DMS114 treated with DMSO at 0.1 percent for 48 hours (cell line): ENCODE results near the gene DICER1.
"Not testable (repeated sequence)": the region's sequence is repeated elsewhere in the genome, so short reads cannot be mapped to it uniquely, and the experiment has no call there.

Source experiments
- DNase-seq: peaks from one replicate; lab custom pipeline; 2025; ENCODE audit not compliant: unreplicated experiment; lab: John Stamatoyannopoulos, UW

Gene DICER1

DNA sequence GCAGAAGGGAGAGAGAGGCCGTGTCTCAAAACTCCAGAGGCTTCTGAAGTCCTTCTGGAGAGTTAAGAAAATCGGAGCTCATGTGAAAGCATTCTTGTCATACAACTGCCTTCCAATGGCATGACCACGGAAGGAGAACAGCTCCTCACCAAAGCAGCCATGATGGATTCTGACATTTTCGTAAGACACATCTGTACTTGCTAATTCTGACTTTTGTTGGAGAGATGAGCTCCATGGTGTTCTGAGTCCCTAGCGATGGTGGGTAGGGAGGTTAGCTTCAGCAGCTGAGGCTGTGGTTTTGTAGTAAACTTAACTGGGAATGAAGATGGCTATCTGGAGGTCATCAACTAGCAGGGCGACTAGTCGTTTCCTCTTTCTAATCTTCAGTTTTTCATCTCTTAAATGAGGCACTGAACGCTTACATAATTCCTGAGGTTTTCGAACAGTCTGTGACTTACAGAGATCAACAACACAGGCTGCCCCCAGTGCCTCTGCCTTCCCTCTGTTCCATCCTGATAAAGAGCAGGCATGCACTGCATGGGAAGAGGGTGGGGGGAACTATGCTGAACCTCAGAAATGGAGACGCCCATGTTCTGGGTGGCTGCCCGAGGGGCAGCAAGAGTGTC, 28.6 kb upstream of the DICER1 start:
- no peak for DNase-seq

DNA sequence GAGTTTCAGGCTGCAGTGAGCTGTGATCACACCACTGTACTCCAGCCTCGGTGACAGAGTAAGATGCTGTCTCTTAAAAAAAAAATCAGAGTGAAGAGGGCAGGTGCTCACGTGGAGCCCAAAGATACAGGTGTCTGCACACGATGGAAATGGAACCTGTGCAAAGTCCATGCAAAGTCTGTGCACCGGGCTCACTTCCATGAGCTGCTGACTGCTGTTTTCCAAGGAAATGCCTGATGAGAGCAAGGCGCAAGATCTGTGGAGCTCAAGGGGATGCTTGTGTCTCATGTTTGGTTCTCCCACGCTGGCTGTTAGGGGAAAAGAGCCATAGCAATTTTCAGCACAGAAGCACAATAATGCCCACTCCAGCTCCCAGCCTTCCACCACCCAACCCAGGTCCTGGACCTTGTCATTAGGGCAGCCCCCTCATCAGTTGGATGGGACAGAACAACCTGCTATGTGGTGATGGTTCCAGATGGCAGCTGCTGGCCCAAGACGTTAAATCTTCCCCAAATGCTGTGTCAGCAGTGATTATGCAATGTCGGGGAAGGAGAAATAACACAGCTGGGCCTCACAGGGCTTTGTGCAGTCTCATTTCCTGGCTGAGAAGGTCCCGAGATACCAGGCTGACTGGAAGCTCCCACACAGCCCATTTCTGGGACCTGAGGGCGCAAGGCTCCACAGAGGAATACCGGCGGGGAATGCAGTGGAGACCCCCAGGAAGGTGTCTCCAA, 27.9 kb upstream of the DICER1 start:
- DNase-seq: no peak

DNA sequence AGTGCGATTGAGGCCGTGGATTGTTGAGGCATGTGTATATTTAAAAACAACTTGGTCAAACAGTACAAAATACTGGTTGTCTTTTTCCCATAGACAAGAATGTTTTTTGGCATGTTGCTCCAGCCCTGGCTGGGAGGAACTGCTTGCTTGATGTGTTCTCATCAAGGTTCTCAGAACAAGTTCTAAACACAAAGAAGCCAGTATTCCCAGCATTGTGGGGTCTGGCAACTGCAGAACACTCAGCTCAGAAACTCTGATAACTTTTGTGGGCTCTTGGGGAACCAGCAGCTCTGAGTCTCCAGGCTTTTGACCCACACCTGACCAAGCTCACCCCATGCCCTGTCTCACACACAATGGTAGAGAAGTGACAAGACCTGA, 27.1 kb upstream of the DICER1 start:
- no peak for DNase-seq

DNA sequence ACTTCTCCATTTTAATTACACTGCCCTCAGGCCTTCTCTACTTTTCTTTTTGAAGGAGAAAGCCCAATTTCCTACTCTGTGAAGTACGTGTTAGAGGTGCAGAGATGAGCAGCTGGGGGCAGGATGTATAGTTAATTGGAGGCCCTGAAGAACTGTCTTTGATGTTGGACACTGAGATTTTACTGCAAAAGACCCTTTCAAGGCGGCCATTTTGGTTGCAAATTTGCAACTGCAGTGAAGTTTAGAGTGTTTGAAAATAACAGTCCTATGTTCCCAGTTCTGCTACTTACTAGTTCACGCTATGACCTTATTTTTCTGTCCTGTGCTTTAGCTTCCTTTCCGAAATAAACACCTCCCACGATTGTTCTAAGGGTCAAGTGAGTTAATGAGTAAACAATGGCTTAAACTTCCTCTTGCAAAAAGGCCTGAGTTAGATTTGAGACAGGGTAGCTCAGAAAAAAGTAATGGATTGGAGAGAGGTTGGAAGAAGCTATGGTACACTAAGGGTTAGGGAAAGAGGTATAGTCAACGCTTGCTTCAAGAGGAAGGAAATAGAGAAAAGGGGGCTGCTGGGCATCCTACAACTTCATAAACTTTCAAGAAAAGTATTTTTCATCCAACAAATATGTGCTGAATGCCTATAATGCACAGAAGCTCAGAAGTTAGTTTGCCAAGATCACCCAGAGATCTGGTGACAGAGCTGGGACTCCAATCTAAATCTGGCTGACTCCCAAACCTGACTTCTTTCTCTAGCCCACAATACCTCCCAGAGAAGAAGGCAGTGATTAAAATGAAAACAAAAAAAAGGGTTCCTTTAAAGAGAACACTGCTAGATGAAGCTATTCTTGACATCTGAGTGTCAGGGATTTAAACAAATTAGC, 26.4 kb upstream of the DICER1 start:
- no peak for DNase-seq

DNA sequence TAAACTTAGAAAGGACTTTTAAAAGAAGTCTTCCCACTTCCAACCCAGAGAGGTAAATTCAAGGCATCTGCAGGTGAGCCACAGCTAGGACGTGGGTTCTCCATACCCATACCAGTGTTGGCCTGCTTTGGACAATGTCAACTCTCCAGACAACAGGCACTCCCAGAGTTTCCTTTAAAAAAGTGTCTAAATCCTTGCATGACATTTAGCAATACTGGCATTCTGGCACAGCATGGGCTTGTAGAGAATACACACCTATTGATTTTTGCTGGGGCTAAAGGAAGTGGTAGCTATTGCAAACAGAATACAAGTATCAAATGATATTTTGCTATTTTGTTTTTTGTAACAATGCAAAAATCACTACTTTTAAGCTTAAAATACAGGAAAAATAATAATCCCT, 25.8 kb upstream of the DICER1 start:
- no peak for DNase-seq

DNA sequence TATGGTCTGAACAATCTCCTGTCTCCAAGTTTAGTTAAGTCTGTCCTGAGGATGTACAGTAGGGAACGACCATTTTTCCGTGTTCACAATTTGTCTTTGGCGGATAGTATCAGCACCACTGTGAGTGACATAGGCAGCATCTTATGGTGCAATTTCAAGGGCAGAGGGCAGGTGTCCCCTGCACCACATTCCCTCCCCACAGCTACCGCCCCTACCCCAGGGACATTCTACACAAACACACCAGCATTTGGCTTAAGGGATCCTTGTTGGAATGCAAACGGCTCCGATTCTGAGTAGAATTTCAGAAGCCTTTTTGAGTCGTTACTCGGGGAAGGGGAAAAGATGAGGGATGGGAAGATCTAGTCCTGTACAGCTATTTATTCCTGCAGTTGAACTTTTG, 25.1 kb upstream of the DICER1 start:
- DNase-seq: no peak

DNA sequence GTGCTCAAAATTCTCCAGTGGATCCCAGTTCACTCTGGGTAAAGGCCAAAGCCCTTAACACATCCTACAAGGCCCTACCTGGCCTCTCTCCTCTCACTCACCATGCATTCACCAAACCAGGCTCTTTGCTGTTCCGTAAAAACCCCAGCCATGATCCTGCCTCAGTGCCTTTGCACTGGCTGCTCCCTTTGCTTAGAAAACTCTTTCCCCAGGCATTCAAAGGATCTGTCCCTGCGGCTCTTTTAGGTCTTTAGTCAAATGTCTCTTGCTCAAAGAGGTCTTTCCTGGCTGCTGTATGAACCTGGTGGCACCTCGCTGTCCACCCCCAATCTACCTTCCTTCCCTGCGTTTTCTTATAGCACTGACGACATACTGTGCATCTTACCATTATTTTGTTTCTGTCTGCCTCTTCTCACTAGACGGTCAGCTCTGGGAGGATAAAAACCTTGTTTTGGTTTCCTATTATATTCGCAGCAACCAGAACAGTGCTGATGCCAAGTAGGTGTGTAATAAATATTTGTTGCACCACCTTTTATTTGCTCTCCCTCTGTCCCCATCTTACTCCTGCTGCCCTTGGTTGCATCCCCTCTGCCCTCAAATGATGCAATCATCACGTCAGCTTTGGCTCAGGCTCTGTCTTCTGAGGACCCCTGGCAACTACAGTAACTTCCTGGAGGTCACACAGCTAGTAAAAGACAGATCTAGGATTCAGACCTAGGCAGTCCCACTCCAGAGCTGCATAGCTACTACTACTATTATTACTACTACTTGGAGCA, 23.8 kb upstream of the DICER1 start:
- no peak for DNase-seq

DNA sequence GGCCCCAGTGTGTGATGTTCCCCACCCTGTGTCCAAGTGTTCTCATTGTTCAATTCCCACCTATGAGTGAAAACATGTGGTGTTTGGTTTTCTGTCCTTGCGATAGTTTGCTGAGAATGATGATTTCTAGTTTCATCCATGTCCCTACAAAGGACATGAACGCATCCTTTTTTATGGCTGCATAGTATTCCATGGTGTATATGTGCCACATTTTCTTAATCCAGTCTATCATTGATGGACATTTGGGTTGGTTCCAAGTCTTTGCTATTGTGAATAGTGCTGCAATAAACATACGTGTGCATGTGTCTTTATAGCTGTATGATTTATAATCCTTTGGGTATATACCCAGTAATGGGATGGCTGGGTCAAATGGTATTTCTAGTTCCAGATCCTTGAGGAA, 18.3 kb upstream of the DICER1 start:
- DNase-seq: not testable (repeated sequence)

DNA sequence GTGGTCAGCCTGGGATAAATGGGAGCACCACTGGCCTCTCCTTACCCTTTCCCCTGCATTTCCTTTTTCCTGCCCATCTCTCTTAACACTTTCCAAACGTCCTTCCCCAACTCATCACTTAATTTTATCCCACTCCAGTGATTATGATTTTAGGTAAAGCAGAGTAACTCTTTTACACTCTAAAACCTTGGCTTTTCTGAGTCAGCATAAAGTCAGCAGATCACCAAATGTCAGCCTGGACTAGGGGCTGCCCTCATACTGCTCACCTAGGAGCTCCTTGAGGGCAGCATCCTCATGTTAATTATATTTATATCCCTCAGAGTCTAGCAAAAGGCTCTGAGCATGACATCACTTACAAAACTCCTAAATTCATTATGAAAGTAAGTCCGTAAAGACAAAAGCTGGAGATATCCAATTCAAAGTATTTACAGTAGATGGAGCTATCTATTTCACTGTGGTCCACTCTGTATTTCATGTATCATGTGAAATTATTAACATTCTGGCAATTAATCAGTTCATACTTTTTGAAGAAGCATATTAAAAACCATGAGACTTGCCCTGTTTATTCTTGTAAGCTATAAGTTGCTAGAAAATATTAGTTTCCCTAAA, 17.0 kb upstream of the DICER1 start:
- no peak for DNase-seq

DNA sequence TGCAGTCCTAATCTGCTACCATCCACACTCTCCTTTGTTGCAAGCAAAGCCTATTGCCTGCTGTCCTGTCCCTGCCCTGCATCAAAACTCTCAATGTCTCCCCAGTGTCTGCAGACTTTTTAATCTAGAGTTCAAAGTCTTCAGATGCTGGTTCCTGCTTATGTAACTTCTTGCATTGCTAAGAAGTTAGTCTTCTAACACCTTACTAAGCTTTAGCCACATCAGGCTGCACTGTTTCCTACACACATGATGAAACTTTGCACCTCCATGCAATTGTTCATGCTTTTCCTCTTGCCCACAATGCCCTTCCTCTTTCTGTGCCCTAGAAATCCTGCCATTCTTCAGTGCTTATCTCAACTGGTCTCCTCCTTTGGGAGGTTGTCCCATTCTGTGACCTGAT, 16.2 kb upstream of the DICER1 start:
- no peak for DNase-seq

DNA sequence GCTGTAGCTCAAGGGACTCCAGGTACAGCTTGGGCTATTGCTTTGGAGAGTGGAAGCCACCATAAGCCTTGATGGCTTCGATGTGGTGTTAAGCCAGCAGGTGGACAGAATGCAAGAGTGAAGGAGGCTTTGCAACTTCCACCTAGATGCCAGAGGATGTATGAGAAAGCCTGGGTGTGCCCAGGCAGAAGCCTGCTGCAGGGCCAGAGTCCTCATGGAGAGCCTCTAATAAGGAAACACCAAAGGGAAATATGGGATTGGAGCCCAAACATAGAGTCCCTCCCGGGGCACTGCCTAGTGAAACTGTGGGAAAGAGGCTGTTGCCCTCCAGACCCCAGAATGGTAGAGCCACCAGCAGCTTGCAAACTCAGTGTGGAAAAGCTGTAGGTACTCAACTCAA, 9.8 kb upstream of the DICER1 start:
- no peak for DNase-seq

DNA sequence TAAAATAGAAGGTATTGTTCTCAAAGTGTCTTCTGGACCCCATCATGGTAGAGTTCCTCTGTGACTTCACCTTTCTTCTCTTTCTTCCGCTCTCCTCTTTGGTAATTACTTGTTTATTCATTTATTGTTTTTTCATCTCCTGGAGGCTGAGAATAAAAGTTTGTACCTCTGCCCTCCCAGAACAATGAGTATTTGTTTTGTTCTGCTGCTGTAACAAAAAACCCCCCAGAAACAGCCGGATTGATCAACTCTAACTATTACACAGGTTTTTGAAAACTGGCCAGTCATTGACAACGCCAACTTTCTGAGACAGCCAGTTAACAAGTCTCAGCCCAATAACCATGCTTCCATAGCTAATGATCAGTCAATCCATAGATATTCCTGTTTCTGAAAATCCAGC, 8.2 kb upstream of the DICER1 start:
- no peak for DNase-seq

DNA sequence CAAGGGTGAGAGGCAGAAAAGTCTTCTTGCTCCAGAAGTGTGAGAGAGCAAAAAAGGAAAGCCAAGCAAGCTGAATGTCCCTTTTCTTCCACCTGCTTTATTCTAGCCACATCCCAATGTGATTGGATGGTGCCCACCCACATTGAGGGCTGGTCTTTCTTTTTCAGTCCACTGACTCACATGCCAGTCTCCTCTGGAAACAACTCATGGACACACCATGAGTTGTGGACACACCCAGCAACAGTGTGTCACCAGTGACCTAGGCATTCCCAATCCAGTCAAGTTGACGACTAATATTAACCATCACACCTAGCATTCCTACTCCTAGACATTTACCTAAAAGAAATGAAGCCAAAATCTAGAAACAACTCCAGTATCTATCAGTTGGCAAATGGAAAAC, 7.2 kb upstream of the DICER1 start:
- no peak for DNase-seq

DNA sequence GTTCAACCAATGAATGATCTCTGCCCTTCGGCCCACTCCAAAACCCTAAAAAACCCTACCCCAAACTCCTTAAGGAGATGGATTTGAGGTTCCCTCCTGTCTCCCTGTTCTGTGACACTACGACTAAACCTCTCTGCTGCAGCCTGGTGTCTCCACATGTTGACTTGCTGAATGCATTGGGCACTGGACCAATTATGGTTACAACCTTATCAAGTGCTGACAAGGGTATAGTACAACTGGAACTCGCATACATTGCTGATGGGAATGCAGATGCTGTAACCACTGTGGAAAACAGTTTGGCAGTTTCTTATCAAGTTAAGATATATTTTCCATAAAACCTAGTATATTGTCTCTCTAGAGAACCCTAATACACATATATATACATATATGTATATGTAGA, 6.3 kb upstream of the DICER1 start:
- DNase-seq: no peak

DNA sequence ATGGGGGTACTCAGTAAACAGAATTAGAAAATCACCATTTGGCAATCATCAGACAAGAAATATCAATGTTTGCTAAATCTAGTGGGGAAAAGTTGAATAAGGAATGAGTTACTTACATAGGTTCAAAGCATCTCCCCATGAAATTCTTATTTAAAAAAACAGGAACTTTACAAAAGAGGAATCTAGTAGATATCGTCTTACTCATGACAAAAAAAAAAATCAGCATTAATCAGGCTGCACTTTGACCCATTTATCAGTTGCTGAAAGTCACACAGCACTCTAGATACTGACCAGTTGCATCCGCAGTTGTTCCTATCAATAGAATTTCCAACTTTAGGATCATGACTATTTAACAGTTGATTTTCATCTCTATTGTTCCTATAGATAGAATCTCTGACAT, 5.8 kb upstream of the DICER1 start:
- DNase-seq: no peak

DNA sequence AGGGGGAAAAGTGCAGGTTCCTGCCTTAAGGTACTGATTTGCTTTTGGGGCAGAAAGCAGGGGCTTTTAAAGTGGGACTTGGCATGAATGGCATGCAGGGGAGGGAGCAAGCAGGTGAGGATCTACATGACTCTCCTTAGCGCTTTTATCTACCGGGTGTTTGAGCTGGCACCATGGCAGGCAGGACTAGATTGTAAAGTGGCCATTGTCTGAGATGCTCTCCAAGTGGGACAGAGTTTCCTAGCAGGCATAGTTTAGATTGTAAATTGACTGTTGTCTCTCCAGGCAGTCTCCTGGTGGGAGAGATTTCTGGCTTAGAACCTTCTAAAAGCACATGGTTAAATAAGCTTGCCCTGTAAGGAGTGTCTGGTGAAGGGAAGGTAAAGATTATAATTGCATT, 5.3 kb upstream of the DICER1 start:
- no peak for DNase-seq

DNA sequence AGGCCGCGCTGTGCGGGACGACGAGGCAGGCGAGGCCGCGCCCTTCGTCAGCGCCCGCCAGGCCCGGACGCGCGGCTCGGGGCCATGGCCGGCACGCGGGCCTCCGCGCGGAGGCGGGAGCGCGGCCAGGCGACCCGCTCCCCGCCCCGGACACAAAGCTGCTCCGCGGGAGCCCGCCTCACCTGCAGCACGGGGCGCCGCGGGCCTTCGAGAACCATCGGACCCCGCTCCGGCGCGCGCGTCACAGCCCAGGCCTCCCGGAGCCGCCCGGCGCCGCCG, 342 bp downstream of the DICER1 start:
- DNase-seq: no peak

DNA sequence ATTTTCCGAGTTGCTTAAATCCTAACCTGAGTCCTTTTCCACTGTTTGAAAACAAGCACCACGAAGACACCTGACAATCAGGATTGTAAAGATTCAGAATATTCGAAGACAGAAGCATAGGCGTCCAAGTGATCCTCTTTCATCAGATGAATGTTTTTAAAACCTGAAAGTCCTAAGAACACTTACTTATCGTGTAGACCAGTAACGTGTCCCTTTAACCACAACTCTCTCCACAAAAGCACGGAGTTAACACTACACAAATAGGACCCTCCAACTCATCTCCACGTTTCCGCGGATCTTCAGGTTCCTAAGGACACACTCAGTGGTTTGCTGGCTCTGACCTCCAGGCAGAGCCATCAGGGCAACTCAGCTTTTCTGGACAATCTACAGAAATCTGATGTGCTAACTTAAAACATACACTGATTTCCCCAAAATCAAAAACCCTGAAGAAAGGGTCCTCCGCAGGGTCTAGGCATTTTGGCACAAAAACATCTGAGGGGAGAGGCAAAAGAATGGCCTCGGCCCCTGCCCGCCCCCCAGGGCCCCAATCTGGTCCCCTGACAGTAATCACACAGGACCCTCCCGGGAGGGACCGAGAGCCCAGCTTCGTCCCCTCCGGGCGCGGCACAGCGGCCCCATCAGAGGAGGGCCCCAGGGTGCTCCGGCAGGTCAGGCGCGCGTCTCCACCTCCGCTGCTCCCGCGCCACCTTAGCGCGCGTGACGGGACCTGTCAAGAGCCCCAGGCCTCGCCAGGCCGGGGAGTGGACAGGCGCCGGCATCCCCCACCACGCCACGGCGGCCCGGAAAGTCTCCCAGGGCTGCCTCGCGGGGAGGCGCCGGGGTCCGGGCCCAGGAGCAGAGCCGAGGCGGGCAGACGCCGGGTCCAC, 925 bp downstream of the DICER1 start:
- no peak for DNase-seq

DNA sequence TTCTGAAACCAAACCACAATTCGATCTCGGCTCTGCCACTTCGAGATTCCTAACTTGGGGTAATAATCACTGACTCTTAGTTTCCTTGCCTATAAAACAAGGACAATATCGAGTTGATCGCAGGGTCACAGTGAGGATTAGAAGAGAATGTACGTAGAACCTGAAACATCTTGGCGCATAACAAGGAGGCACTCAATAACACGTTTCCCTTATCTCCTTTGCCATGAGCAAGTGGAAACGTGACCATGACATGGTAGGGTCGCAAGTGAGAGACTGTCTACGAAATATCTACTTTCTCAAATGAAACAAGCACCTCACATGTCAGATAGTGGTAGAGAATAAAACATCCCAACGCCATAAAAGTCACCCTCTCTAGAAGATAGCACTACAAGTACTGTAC, 2.3 kb downstream of the DICER1 start:
- DNase-seq: no peak

DNA sequence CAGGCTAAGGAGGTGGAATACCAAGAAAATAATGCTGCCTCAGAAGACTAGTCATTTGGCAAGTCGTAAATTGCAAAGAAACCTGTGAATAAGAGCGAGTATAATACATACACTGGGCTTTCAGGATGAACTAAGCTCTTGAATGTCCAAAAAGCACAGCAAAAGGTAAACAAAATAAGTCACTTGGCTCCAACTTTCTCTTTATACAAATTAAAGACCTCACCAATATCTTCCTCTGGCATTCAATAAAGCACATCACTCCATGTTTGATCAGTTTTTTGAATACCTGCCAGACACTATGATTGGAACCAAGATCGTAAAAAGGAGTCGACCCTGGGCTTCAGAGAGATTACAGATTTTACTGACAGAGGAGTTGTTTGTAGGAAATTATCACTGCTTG, 3.5 kb downstream of the DICER1 start:
- no peak for DNase-seq
